ENCODE results near the gene PNPLA1. TPM values are rescaled to one million over a fixed set of nuclear protein-coding genes. Genes with fewer than 3 reads are reported as not detected.
A peak's percentile ranks its signal among the peaks of the same experiment; 100 is the strongest.

Gene PNPLA1, protein sequence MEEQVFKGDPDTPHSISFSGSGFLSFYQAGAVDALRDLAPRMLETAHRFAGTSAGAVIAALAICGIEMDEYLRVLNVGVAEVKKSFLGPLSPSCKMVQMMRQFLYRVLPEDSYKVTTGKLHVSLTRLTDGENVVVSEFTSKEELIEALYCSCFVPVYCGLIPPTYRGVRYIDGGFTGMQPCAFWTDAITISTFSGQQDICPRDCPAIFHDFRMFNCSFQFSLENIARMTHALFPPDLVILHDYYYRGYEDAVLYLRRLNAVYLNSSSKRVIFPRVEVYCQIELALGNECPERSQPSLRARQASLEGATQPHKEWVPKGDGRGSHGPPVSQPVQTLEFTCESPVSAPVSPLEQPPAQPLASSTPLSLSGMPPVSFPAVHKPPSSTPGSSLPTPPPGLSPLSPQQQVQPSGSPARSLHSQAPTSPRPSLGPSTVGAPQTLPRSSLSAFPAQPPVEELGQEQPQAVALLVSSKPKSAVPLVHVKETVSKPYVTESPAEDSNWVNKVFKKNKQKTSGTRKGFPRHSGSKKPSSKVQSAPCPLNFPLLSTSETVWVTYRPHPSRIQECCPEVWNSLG
- total RNA-seq (under 1 TPM in 1 of 2 experiments, not detected in 1; 0.42 TPM), polyA plus RNA-seq (not detected)

DNA sequence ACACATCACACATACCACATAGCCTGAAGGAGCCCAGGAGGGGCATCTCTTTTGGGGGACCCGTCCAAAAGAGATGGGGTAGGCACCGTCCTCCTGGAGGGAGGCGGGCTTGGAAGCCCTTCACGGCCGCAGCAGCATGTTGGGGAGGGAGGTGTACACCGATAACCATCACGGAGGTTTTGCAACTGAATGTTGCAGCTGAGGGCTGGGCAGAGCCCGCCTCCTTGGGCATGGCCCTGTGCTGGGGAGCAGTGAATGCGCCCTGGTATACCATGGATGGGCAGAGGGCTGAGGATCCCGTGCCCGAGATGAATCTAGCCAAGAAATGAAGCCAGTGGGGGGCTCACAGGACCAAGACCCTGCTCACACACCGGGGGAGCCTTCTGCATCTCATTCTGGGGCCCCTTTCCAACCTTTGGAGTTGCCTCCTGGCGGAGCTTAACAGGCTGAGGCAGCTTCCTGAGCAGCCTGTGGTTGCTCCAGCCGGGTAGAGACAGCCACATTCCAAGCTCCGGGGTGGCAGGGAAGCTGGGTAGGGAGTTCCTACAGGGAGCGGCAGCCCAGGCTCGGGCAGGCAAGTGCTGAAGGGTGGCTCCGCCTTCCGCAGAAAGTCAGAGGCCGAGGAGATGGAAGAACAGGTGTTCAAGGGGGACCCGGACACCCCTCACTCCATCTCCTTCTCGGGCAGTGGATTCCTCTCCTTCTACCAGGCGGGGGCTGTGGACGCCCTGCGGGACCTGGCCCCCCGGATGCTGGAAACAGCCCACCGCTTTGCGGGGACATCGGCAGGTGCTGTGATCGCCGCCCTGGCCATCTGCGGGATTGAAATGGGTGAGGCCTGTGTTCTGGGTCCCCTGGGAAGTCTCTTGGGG, at the start of gene PNPLA1:
Gene PNPLA1 (plus strand): TSS at position 227 of the 872 bp plus-strand sequence. CDS start 400 bp downstream, at position 627.
- H3K9me3 ChIP-seq (ENCODE audit: control insufficient read depth in 1 of 2, low read length in 2 of 2) = no peaks in the 10 kb centered on the region
- intact Hi-C loops (cut with micrococcal nuclease) = no loop called here
- H3K4me3 ChIP-seq (ENCODE audit: low read length in 2 of 2) = no peak within 1 kb of the TSS
- H3K36me3 ChIP-seq (ENCODE audit: insufficient read depth, low read length) = no peaks in the 10 kb centered on the region
- H3K9me3 Mint-ChIP-seq = peaks cover 0 to 9% (median 6%) of the 10 kb centered on the region in 8 donors
- H3K27me3 ChIP-seq (ENCODE audit: insufficient read depth, low read length) = no peaks in the 10 kb centered on the region
- H3K36me3 Mint-ChIP-seq = no peaks in the 10 kb centered on the region
- DNase-seq = no peak
- ChIA-PET CTCF (ENCODE audit: partially characterized antibody) (no interaction called here), POLR2A (ENCODE audit: partially characterized antibody) (no interaction called here)
- H3K27ac ChIP-seq (ENCODE audit: low read depth, low read length) = no peak within 1 kb of the TSS
- H3K4me3 Mint-ChIP-seq = no peak within 1 kb of the TSS
- no peaks in the 10 kb centered on the region for H3K4me1 Mint-ChIP-seq
- peaks cover 3 to 22% of the 10 kb centered on the region in 2 donors for H3K27me3 Mint-ChIP-seq
- no peaks in the 10 kb centered on the region for H3K4me1 ChIP-seq (ENCODE audit: insufficient read depth, low read length)
- H3K27ac Mint-ChIP-seq = no peak within 1 kb of the TSS

DNA sequence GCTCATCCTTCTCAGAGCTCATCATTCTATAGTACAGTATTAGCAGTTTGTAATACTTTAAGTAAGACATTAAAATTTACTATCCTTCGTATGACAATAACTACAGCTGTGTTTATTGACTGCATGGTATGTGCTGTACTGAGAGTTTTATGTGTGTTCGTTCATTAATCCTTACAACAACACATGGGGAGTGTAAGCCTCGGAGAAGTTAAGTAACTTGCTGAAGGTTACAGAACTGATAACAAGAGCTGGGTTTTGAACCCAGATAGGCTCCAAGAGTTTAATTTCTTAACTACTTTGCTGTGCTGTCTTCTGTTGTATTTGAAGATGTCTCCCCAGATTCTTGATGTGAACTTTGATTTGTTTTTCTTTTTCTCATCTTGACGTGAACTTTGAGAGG, 49.6 kb upstream of the PNPLA1 start:
- peaks cover 51 to 78% of the 10 kb centered on the region in 2 donors for H3K36me3 Mint-ChIP-seq
- Histone ChIP-seq H3K9me3 (ENCODE audit: control insufficient read depth in 1 of 2, low read length in 2 of 2) (no peaks in the 10 kb centered on the region), H3K36me3 (ENCODE audit: insufficient read depth, low read length) (peaks cover 42% of the 10 kb centered on the region), H3K27ac (ENCODE audit: low read depth, low read length) (no peak overlapping the region), H3K4me1 (ENCODE audit: insufficient read depth, low read length) (no peaks in the 10 kb centered on the region), H3K4me3 (ENCODE audit: low read length in 2 of 2) (no peak overlapping the region), H3K27me3 (ENCODE audit: insufficient read depth, low read length) (no peaks in the 10 kb centered on the region)
- ChIA-PET POLR2A (ENCODE audit: partially characterized antibody) (no interaction called here), CTCF (ENCODE audit: partially characterized antibody) (interaction anchor here (0.6 kb wide), 1 partner anchor 118 kb away, joined by 3 read pairs; no protein-coding TSS in a partner anchor)
- no peaks in the 10 kb centered on the region for H3K9me3 Mint-ChIP-seq
- H3K4me3 Mint-ChIP-seq = no peak overlapping the region
- no peak overlapping the region for H3K27ac Mint-ChIP-seq
- intact Hi-C loops (cut with micrococcal nuclease) = no loop called here
- no peaks in the 10 kb centered on the region for H3K27me3 Mint-ChIP-seq
- no peak for DNase-seq
- peaks cover 0 to 6% (median 2%) of the 10 kb centered on the region in 4 donors for H3K4me1 Mint-ChIP-seq

DNA sequence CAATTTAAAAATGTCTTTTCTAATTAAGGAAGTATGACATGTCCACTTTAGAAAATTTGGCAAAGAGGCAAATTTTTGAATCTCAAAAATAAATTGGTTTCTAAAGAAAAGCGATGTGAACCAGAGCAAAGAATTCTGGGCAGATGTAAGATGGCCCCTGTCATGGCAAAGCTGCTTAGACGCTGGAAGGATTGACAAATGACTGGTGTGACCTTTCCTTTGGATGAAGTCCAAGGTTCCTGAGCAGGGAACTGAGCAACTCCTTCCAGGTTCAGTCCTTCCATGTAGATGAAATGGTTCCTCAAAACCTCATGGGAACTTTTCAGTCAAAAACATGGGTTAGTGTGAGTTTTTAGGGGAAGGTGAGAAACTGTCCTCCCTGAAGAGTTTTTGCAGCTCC, 48.2 kb upstream of the PNPLA1 start:
- no peaks in the 10 kb centered on the region for H3K9me3 ChIP-seq (ENCODE audit: control insufficient read depth in 1 of 2, low read length in 2 of 2)
- peaks cover 5% of the 10 kb centered on the region for H3K4me1 ChIP-seq (ENCODE audit: insufficient read depth, low read length)
- no peak overlapping the region for H3K27ac Mint-ChIP-seq
- H3K27ac ChIP-seq (ENCODE audit: low read depth, low read length) = no peak overlapping the region
- no peaks in the 10 kb centered on the region for H3K27me3 ChIP-seq (ENCODE audit: insufficient read depth, low read length)
- H3K4me3 ChIP-seq (ENCODE audit: low read length in 2 of 2) = no peak overlapping the region
- peaks cover 49 to 76% of the 10 kb centered on the region in 2 donors for H3K36me3 Mint-ChIP-seq
- POLR2A ChIA-PET (ENCODE audit: partially characterized antibody) = no interaction called here
- no peak overlapping the region for H3K4me3 Mint-ChIP-seq
- no peaks in the 10 kb centered on the region for H3K9me3 Mint-ChIP-seq
- no peak for DNase-seq
- H3K27me3 Mint-ChIP-seq = no peaks in the 10 kb centered on the region
- intact Hi-C loops (cut with micrococcal nuclease) = no loop called here
- peaks cover 0 to 6% (median 2%) of the 10 kb centered on the region in 4 donors for H3K4me1 Mint-ChIP-seq
- peaks cover 43% of the 10 kb centered on the region for H3K36me3 ChIP-seq (ENCODE audit: insufficient read depth, low read length)
- CTCF ChIA-PET (ENCODE audit: partially characterized antibody) = no interaction called here

DNA sequence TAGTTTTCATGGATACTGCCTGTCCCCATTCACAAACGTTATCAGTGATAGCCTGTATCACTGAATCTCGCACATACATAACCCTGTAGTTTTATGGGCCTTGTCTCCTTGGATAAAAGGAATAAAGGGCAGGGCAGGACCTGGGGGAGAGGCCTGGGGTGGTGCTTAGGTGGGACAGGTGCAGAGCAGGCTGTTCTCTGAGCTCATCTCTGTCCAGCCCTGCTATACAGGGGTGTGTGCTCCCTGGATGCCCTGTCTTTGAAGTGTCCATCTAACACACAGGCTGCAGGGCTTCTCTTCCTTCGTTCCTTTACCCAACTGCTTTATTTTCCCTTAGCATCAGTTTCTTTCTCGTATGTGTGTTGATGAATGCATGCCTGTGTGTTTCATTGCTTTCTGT, 46.9 kb upstream of the PNPLA1 start:
- no peak for DNase-seq
- no peaks in the 10 kb centered on the region for H3K9me3 Mint-ChIP-seq
- no peaks in the 10 kb centered on the region for H3K27me3 ChIP-seq (ENCODE audit: insufficient read depth, low read length)
- peaks cover 49% of the 10 kb centered on the region for H3K36me3 ChIP-seq (ENCODE audit: insufficient read depth, low read length)
- H3K4me1 ChIP-seq (ENCODE audit: insufficient read depth, low read length) = peaks cover 5% of the 10 kb centered on the region
- H3K27me3 Mint-ChIP-seq = no peaks in the 10 kb centered on the region
- POLR2A ChIA-PET (ENCODE audit: partially characterized antibody) = no interaction called here
- intact Hi-C loops (cut with micrococcal nuclease) = no loop called here
- H3K4me1 Mint-ChIP-seq = peaks cover 0 to 6% (median under 1%) of the 10 kb centered on the region in 4 donors
- no peaks in the 10 kb centered on the region for H3K9me3 ChIP-seq (ENCODE audit: control insufficient read depth in 1 of 2, low read length in 2 of 2)
- no peak overlapping the region for H3K4me3 ChIP-seq (ENCODE audit: low read length in 2 of 2)
- H3K36me3 Mint-ChIP-seq = peaks cover 45 to 76% of the 10 kb centered on the region in 2 donors
- CTCF ChIA-PET (ENCODE audit: partially characterized antibody) = no interaction called here
- H3K4me3 Mint-ChIP-seq = no peak overlapping the region
- no peak overlapping the region for H3K27ac Mint-ChIP-seq
- H3K27ac ChIP-seq (ENCODE audit: low read depth, low read length) = no peak overlapping the region

DNA sequence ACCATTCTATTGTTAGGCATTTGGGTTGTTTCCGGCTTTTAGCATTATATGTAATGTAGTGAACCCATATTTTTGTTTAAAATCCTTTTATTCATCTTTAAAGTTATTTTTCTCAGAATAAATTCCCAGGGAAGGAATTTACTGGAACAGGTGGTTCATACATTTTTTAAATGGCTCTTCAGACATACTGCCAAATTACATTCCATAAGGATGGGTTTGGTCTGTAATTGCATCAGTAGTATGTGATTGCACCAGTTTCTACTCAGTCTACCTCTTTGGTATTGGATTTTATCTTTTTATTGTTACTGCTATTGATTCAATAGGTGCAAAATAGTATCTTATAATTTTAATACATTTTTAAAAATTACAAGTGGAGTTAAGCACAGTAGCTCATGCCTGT, 46.2 kb upstream of the PNPLA1 start:
- no peaks in the 10 kb centered on the region for H3K9me3 Mint-ChIP-seq
- peaks cover 49% of the 10 kb centered on the region for H3K36me3 ChIP-seq (ENCODE audit: insufficient read depth, low read length)
- H3K9me3 ChIP-seq (ENCODE audit: control insufficient read depth in 1 of 2, low read length in 2 of 2) = no peaks in the 10 kb centered on the region
- no peaks in the 10 kb centered on the region for H3K27me3 ChIP-seq (ENCODE audit: insufficient read depth, low read length)
- H3K4me3 Mint-ChIP-seq = no peak overlapping the region
- H3K4me1 Mint-ChIP-seq = peaks cover 0 to 6% (median under 1%) of the 10 kb centered on the region in 4 donors
- ChIA-PET POLR2A (ENCODE audit: partially characterized antibody) (no interaction called here), CTCF (ENCODE audit: partially characterized antibody) (no interaction called here)
- no peak overlapping the region for H3K4me3 ChIP-seq (ENCODE audit: low read length in 2 of 2)
- no peaks in the 10 kb centered on the region for H3K27me3 Mint-ChIP-seq
- H3K27ac ChIP-seq (ENCODE audit: low read depth, low read length) = no peak overlapping the region
- peaks cover 5% of the 10 kb centered on the region for H3K4me1 ChIP-seq (ENCODE audit: insufficient read depth, low read length)
- intact Hi-C loops (cut with micrococcal nuclease) = no loop called here
- peaks cover 46 to 79% of the 10 kb centered on the region in 2 donors for H3K36me3 Mint-ChIP-seq
- no peak for DNase-seq
- H3K27ac Mint-ChIP-seq = no peak overlapping the region

DNA sequence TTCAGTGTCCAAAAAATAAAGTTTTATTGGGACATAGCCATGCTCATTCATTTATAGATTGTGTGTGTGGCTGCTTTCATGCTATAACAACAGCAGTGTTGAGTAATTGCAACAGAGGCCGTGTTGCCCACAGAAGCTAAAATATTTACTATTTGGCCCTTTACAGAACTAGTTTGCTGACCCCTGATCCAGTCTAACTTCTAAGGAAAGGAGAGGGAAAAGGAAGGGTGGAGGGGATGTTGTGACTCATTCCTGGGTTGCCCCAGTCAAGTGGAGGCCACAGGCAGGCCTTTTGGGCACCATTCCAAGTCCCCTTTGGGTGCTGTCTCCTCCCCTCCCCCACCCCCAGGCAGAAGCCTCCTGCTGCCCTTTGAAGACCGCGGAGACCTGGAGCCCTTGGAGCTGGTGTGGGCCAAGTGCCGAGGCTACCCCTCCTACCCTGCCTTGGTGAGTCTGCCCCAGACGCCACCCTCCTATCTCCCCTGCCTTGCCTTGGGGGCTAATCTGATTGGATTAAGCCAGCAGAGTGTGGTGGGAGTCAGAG, 44.9 kb upstream of the PNPLA1 start:
- ChIA-PET CTCF (ENCODE audit: partially characterized antibody) (no interaction called here), POLR2A (ENCODE audit: partially characterized antibody) (no interaction called here)
- Mint-ChIP-seq H3K27me3 (no peaks in the 10 kb centered on the region), H3K4me3 (no peak overlapping the region), H3K4me1 (peaks cover 0 to 6% (median under 1%) of the 10 kb centered on the region in 4 donors), H3K27ac (peak overlapping the region in 1 of 7 donors; percentile 10), H3K36me3 (peaks cover 52 to 80% of the 10 kb centered on the region in 2 donors), H3K9me3 (no peaks in the 10 kb centered on the region)
- Histone ChIP-seq H3K4me1 (ENCODE audit: insufficient read depth, low read length) (peaks cover 5% of the 10 kb centered on the region), H3K27ac (ENCODE audit: low read depth, low read length) (no peak overlapping the region), H3K4me3 (ENCODE audit: low read length in 2 of 2) (no peak overlapping the region), H3K36me3 (ENCODE audit: insufficient read depth, low read length) (peaks cover 52% of the 10 kb centered on the region), H3K27me3 (ENCODE audit: insufficient read depth, low read length) (no peaks in the 10 kb centered on the region), H3K9me3 (ENCODE audit: control insufficient read depth in 1 of 2, low read length in 2 of 2) (no peaks in the 10 kb centered on the region)
- intact Hi-C loops (cut with micrococcal nuclease) = no loop called here
- DNase-seq = no peak
